ENCODE measurements around the gene TRIM49D2.
"Not testable (repeated sequence)": the region's sequence is repeated elsewhere in the genome, so short reads cannot be mapped to it uniquely, and the experiment has no call there.

TRIM49D2 gene

DNA sequence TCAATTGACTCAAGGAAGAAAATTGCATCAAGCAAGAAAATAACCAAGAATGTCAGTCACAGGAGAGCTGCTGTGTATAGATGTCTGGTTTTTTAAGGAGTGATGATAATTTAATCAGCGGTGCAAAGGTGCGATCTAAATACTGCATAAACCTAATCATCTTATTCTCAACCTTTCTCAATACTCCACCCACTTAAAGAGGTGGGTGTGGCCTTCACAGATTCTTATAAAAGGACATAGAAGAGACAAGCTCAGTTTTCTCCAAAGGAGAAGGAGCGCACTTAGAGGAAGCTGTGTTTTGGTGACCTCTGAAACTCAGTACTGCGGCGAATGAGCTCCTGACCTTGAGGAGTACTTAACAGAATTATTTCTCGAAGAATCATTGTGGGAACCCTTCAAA lies at the start of gene TRIM49D2:
Gene TRIM49D2, plus strand, starts transcription at position 301 of the 400 bp plus-strand sequence. CDS start 2,698 bp downstream, outside the sequence.
- not testable (repeated sequence) for DNase-seq

DNA sequence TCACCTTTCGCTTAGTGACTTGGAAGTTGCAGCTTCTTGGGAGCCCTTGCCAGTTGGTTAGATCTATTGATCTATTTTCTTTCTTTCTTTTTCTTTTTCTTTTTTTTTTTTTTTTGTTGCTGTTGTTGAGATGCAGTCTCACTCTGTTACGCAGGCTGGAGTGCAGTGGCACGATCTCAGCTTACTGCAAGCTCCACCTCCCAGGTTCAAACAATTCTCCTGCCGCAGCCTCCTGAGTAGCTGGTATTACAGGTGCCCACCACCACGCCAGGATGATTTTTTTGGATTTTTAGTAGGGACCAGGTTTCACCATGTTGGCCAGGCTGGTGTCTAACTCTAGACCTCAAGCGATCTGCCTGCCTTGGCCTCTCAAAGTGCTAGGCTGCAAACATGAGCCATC lies 46.4 kb upstream of the TRIM49D2 start:
- DNase-seq = not testable (repeated sequence)

GRCh38 chr11:89893245-89893644 lies 30.6 kb upstream of the TRIM49D2 start:
- not testable (repeated sequence) for DNase-seq

GRCh38 chr11:89900809-89901208 lies 23.1 kb upstream of the TRIM49D2 start:
- not testable (repeated sequence) for DNase-seq

GRCh38 chr11:89922195-89922660 lies 1.6 kb upstream of the TRIM49D2 start, which contains the start of gene TRIM49D1:
TSS of gene TRIM49D1 (minus strand) at chr11:89922245. CDS start at chr11:89917710, 4,535 bp downstream.
- DNase-seq = no peak

DNA sequence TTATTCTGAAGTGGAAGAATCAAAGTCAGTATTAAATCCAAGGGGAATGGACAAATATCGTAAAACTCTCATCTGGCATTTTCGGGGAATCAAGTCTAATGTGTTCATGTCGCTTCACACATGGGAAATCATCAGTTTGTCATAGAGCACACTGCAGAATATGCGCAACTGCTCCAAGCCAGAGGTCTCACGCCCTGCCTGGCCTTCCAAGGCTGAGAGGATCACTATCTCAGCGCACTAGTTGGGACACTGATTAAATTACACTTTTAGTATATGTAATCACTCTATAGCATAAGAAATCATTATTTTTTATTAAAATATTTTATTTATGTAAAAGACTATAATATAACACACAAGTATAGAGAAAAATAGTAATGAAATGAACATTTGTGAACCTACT lies 37.0 kb downstream of the TRIM49D2 start:
- not testable (repeated sequence) for DNase-seq

- not testable (repeated sequence) for DNase-seq
Measured at GRCh38 chr11:89965737-89966136, 41.9 kb downstream of the TRIM49D2 start, which contains the start of gene TRIM64. TSS of gene TRIM64 (plus strand) at chr11:89966037. CDS start at chr11:89968504, 2,467 bp downstream.
